Measurements from ENCODE around the gene ADRA1B.
A peak's percentile ranks its signal among the peaks of the same experiment; 100 is the strongest.

ADRA1B gene

DNA sequence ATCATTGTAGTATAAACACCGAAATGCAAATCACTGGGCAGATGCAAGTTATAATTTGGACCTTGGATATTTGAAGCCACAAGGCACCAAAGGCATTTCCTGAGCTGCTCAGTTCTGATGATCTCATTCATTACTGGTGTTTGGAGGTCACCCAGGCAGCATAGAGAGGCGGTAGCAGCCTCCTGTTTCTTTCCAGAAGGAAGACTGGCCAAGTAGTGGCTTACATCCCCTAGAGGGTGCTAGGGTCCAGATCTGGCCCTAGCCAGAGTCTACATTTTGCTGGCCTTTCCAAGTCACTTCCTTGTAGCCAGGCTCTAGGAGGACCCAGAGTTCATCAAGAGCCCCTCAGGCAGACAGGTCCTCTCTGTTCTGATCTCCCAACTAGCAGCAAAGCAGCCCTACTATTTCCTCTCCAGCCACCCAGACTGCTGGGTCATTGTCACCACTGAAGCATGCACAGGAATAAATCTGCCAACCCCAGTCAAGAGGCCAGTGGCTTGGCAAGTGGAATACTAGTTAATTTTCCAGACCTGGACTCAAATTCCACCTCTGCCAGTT, 59.3 kb downstream of the ADRA1B start:
- no peaks in the 10 kb centered on the region for H3K4me1 ChIP-seq (ENCODE audit: insufficient read depth, low read length)
- H3K27ac ChIP-seq (ENCODE audit: low read depth, low read length) = no peak overlapping the region
- no peaks in the 10 kb centered on the region for H3K9me3 ChIP-seq (ENCODE audit: low read length)
- no peak overlapping the region for H3K4me3 ChIP-seq (ENCODE audit: low read depth in 1 of 2, low read length in 2 of 2)
- H3K9ac ChIP-seq (ENCODE audit: low read length) = no peak overlapping the region
- H3K27me3 ChIP-seq (ENCODE audit: control insufficient read depth in 1 of 2, insufficient read depth in 2 of 2, low read length in 2 of 2) = peaks cover 12% of the 10 kb centered on the region in 2 donors
- no peaks in the 10 kb centered on the region for H3K36me3 ChIP-seq (ENCODE audit: insufficient read depth, low read length)

DNA sequence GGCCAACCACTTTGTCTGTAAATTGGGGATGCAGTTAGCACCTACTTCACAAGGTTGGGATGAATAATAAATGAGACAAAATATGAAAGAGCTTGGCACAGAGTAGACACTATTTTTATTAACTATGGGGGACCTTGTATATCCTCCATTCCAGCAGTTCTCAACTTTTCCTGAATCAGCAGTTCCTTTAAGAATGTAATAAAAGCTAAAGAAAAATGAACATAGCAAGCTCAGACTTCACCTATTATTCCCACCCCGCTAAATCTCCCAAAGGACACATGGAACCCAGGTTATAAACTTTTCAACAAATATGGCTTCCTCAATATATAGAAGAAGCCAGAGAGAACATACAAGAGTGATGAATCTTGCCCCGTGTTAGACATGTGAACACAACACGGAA, 60.6 kb downstream of the ADRA1B start:
- Histone ChIP-seq H3K4me3 (ENCODE audit: low read depth in 1 of 2, low read length in 2 of 2) (no peak overlapping the region), H3K27ac (ENCODE audit: low read depth, low read length) (no peak overlapping the region), H3K4me1 (ENCODE audit: insufficient read depth, low read length) (no peaks in the 10 kb centered on the region), H3K27me3 (ENCODE audit: control insufficient read depth in 1 of 2, insufficient read depth in 2 of 2, low read length in 2 of 2) (peaks cover 0 to 12% of the 10 kb centered on the region in 2 donors), H3K9me3 (ENCODE audit: low read length) (no peaks in the 10 kb centered on the region), H3K9ac (ENCODE audit: low read length) (no peak overlapping the region), H3K36me3 (ENCODE audit: insufficient read depth, low read length) (no peaks in the 10 kb centered on the region)

GRCh38 chr5:159978358-159978757, 62.1 kb downstream of the ADRA1B start:
- Histone ChIP-seq H3K9ac (ENCODE audit: low read length) (no peak overlapping the region), H3K9me3 (ENCODE audit: low read length) (no peaks in the 10 kb centered on the region), H3K4me1 (ENCODE audit: insufficient read depth, low read length) (no peaks in the 10 kb centered on the region), H3K4me3 (ENCODE audit: low read depth in 1 of 2, low read length in 2 of 2) (no peak overlapping the region), H3K36me3 (ENCODE audit: insufficient read depth, low read length) (no peaks in the 10 kb centered on the region), H3K27ac (ENCODE audit: low read depth, low read length) (no peak overlapping the region), H3K27me3 (ENCODE audit: control insufficient read depth in 1 of 2, insufficient read depth in 2 of 2, low read length in 2 of 2) (peaks cover 0 to 6% of the 10 kb centered on the region in 2 donors)

GRCh38 chr5:159982421-159983173, 66.3 kb downstream of the ADRA1B start:
- Histone ChIP-seq H3K9ac (ENCODE audit: low read length) (no peak overlapping the region), H3K9me3 (ENCODE audit: low read length) (no peaks in the 10 kb centered on the region), H3K27me3 (ENCODE audit: control insufficient read depth in 1 of 2, insufficient read depth in 2 of 2, low read length in 2 of 2) (peaks cover 0 to 11% of the 10 kb centered on the region in 2 donors), H3K27ac (ENCODE audit: low read depth, low read length) (no peak overlapping the region), H3K36me3 (ENCODE audit: insufficient read depth, low read length) (no peaks in the 10 kb centered on the region), H3K4me1 (ENCODE audit: insufficient read depth, low read length) (no peaks in the 10 kb centered on the region), H3K4me3 (ENCODE audit: low read depth in 1 of 2, low read length in 2 of 2) (no peak overlapping the region)

DNA sequence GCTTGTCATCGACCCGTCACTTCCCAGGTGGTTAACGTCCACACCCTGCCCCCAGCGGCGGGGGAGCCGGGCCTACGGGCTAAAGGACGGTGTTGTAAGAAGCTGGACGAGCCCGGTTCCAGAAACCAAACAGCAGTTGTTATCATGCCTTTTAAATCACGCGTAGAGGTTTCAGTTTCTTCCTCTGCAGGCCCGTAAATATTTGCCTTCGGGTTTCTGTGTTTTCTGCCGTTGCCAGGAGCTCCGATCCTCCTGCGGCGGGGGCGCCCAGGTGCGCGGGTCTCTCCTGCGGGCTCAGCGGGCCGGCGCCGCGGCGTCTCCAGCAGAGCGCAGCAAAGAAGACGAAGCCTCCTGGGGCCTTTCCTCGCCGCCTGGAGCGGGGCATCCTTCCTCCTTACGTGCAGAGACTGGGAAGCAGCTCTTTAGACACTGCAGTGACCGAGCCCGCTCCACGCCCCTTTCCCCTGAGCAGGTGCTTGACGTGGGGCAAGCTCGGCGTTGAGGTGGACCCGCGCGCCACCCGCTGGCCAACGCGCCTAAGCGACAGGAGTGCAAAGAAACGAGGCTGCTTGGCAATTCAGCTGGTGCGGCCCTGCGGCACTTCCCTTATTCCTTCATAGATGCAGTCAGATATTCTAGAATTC, 70.9 kb downstream of the ADRA1B start:
- Histone ChIP-seq H3K27me3 (ENCODE audit: control insufficient read depth in 1 of 2, insufficient read depth in 2 of 2, low read length in 2 of 2) (peaks cover 0 to 14% of the 10 kb centered on the region in 2 donors), H3K4me1 (ENCODE audit: insufficient read depth, low read length) (no peaks in the 10 kb centered on the region), H3K36me3 (ENCODE audit: insufficient read depth, low read length) (no peaks in the 10 kb centered on the region), H3K9ac (ENCODE audit: low read length) (no peak overlapping the region), H3K4me3 (ENCODE audit: low read depth in 1 of 2, low read length in 2 of 2) (peak overlapping the region; percentile 42 to 50), H3K27ac (ENCODE audit: low read depth, low read length) (no peak overlapping the region), H3K9me3 (ENCODE audit: low read length) (no peaks in the 10 kb centered on the region)

DNA sequence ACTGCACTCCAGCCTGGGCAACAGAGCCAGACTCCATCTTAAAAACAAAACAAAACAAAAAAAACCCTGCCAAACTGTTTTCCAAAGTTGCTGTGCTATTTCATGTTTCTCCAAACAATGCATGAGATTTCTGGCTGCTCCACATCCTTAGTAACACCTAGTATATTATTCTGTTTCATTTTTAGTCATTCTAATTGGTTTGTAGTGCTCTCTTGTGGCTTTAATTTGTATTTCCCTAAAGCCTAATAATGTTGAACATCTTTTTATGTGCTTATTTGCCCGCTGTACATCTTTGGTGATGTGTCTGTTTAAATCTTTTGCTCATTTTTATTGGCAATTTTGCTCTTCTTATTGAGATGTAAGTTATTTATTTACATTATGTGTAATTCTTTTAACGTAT, 74.2 kb downstream of the ADRA1B start:
- Histone ChIP-seq H3K27me3 (ENCODE audit: control insufficient read depth in 1 of 2, insufficient read depth in 2 of 2, low read length in 2 of 2) (peaks cover 0 to 14% of the 10 kb centered on the region in 2 donors), H3K4me1 (ENCODE audit: insufficient read depth, low read length) (no peaks in the 10 kb centered on the region), H3K27ac (ENCODE audit: low read depth, low read length) (no peak overlapping the region), H3K4me3 (ENCODE audit: low read depth in 1 of 2, low read length in 2 of 2) (no peak overlapping the region), H3K9ac (ENCODE audit: low read length) (no peak overlapping the region), H3K36me3 (ENCODE audit: insufficient read depth, low read length) (no peaks in the 10 kb centered on the region), H3K9me3 (ENCODE audit: low read length) (peaks cover 7% of the 10 kb centered on the region)

- H3K27me3 ChIP-seq (ENCODE audit: control insufficient read depth in 1 of 2, insufficient read depth in 2 of 2, low read length in 2 of 2) = peaks cover 0 to 3% of the 10 kb centered on the region in 2 donors
- no peak overlapping the region for H3K27ac ChIP-seq (ENCODE audit: low read depth, low read length)
- H3K9ac ChIP-seq (ENCODE audit: low read length) = no peak overlapping the region
- no peaks in the 10 kb centered on the region for H3K4me1 ChIP-seq (ENCODE audit: insufficient read depth, low read length)
- H3K9me3 ChIP-seq (ENCODE audit: low read length) = peaks cover 7% of the 10 kb centered on the region
- no peak overlapping the region for H3K4me3 ChIP-seq (ENCODE audit: low read depth in 1 of 2, low read length in 2 of 2)
- no peaks in the 10 kb centered on the region for H3K36me3 ChIP-seq (ENCODE audit: insufficient read depth, low read length)
These were observed 76.3 kb downstream of the ADRA1B start for GRCh38 chr5:159992566-159992965.

DNA sequence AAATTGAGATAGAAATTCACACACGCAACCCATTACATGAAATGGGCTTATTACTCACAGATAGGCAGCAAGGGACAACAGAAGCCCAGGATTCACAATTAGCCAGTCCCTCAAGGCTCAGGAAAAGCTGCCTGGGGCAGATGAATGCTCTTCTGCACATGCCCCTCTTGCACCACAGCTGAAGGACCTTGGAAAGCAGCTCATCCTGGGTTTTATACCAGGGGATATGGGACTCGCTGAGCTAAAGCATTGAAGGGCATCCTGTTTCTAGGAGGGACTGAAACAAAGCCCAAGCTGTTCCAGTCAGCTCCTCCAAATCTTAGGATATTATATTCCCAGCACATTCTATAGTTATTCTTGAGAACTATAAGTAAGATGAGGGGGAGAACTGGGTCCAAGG, 76.9 kb downstream of the ADRA1B start:
- Histone ChIP-seq H3K4me3 (ENCODE audit: low read depth in 1 of 2, low read length in 2 of 2) (no peak overlapping the region), H3K9me3 (ENCODE audit: low read length) (peaks cover 7% of the 10 kb centered on the region), H3K9ac (ENCODE audit: low read length) (no peak overlapping the region), H3K27me3 (ENCODE audit: control insufficient read depth in 1 of 2, insufficient read depth in 2 of 2, low read length in 2 of 2) (no peaks in the 10 kb centered on the region), H3K36me3 (ENCODE audit: insufficient read depth, low read length) (no peaks in the 10 kb centered on the region), H3K27ac (ENCODE audit: low read depth, low read length) (no peak overlapping the region), H3K4me1 (ENCODE audit: insufficient read depth, low read length) (no peaks in the 10 kb centered on the region)

- Histone ChIP-seq H3K4me1 (ENCODE audit: insufficient read depth, low read length) (no peaks in the 10 kb centered on the region), H3K9me3 (ENCODE audit: low read length) (peaks cover 7% of the 10 kb centered on the region), H3K36me3 (ENCODE audit: insufficient read depth, low read length) (no peaks in the 10 kb centered on the region), H3K4me3 (ENCODE audit: low read depth in 1 of 2, low read length in 2 of 2) (no peak overlapping the region), H3K27me3 (ENCODE audit: control insufficient read depth in 1 of 2, insufficient read depth in 2 of 2, low read length in 2 of 2) (no peaks in the 10 kb centered on the region), H3K9ac (ENCODE audit: low read length) (no peak overlapping the region), H3K27ac (ENCODE audit: low read depth, low read length) (no peak overlapping the region)
These were observed 79.6 kb downstream of the ADRA1B start for GRCh38 chr5:159995907-159996306.

GRCh38 chr5:160001457-160001856, 85.2 kb downstream of the ADRA1B start:
- H3K27ac ChIP-seq (ENCODE audit: low read depth, low read length) = no peak overlapping the region
- H3K9ac ChIP-seq (ENCODE audit: low read length) = no peak overlapping the region
- H3K9me3 ChIP-seq (ENCODE audit: low read length) = no peaks in the 10 kb centered on the region
- H3K36me3 ChIP-seq (ENCODE audit: insufficient read depth, low read length) = no peaks in the 10 kb centered on the region
- no peak overlapping the region for H3K4me3 ChIP-seq (ENCODE audit: low read depth in 1 of 2, low read length in 2 of 2)
- no peaks in the 10 kb centered on the region for H3K27me3 ChIP-seq (ENCODE audit: control insufficient read depth in 1 of 2, insufficient read depth in 2 of 2, low read length in 2 of 2)
- H3K4me1 ChIP-seq (ENCODE audit: insufficient read depth, low read length) = no peaks in the 10 kb centered on the region

GRCh38 chr5:160007514-160007913, 91.2 kb downstream of the ADRA1B start:
- H3K9ac ChIP-seq (ENCODE audit: low read length) = no peak overlapping the region
- peaks cover 9% of the 10 kb centered on the region for H3K36me3 ChIP-seq (ENCODE audit: insufficient read depth, low read length)
- peaks cover 8% of the 10 kb centered on the region for H3K4me1 ChIP-seq (ENCODE audit: insufficient read depth, low read length)
- H3K9me3 ChIP-seq (ENCODE audit: low read length) = no peaks in the 10 kb centered on the region
- no peak overlapping the region for H3K4me3 ChIP-seq (ENCODE audit: low read depth in 1 of 2, low read length in 2 of 2)
- H3K27ac ChIP-seq (ENCODE audit: low read depth, low read length) = no peak overlapping the region
- no peaks in the 10 kb centered on the region for H3K27me3 ChIP-seq (ENCODE audit: control insufficient read depth in 1 of 2, insufficient read depth in 2 of 2, low read length in 2 of 2)
